Measurements from ENCODE around the gene PXDN. TPM values are rescaled to one million over a fixed set of nuclear protein-coding genes. Genes with fewer than 3 reads are reported as not detected.
A peak's percentile ranks its signal among the peaks of the same experiment; 100 is the strongest.

PXDN gene
- total RNA-seq, 2 donors from 2014 or later: 29.5 to 40.8 TPM

GRCh38 chr2:1731963-1732768 lies 12.1 kb downstream of the PXDN start:
- Histone ChIP-seq H3K27me3 (replicated peaks; ENCODE audit: insufficient read depth) (no peaks in the 10 kb centered on the region), H3K36me3 (no peaks in the 10 kb centered on the region), H3K27ac (peak overlapping the region in 1 of 2 donors; percentile 21), H3K9me3 (no peaks in the 10 kb centered on the region), H3K4me3 (no peak overlapping the region), H3K4me1 (replicated peaks) (peaks cover 22% of the 10 kb centered on the region)
- DNase-seq (ENCODE audit: low spot score): no peak
- WGBS: 44% methylated on average over 10 of the region's 10 CpGs
- TF ChIP-seq POLR2A (IDR thresholded peaks at IDR 0.05) (no peak), CTCF (IDR thresholded peaks at IDR 0.05) (no peak), POLR2AphosphoS5 (IDR thresholded peaks at IDR 0.05) (no peak)
- intact Hi-C loops (cut with DNase I): no loop called here

GRCh38 chr2:1731447-1731962 lies 12.8 kb downstream of the PXDN start:
- Histone ChIP-seq H3K9me3 (no peaks in the 10 kb centered on the region), H3K4me3 (no peak overlapping the region), H3K27ac (peak overlapping the region; percentile 4 to 76), H3K36me3 (no peaks in the 10 kb centered on the region), H3K4me1 (replicated peaks) (peaks cover 25% of the 10 kb centered on the region), H3K27me3 (replicated peaks; ENCODE audit: insufficient read depth) (no peaks in the 10 kb centered on the region)
- no peak for TF ChIP-seq CTCF (IDR thresholded peaks at IDR 0.05)
- 58% methylated on average over 8 of the region's 8 CpGs for WGBS
- DNase-seq (ENCODE audit: low spot score): no peak
- intact Hi-C loops (cut with DNase I): no loop called here

DNA sequence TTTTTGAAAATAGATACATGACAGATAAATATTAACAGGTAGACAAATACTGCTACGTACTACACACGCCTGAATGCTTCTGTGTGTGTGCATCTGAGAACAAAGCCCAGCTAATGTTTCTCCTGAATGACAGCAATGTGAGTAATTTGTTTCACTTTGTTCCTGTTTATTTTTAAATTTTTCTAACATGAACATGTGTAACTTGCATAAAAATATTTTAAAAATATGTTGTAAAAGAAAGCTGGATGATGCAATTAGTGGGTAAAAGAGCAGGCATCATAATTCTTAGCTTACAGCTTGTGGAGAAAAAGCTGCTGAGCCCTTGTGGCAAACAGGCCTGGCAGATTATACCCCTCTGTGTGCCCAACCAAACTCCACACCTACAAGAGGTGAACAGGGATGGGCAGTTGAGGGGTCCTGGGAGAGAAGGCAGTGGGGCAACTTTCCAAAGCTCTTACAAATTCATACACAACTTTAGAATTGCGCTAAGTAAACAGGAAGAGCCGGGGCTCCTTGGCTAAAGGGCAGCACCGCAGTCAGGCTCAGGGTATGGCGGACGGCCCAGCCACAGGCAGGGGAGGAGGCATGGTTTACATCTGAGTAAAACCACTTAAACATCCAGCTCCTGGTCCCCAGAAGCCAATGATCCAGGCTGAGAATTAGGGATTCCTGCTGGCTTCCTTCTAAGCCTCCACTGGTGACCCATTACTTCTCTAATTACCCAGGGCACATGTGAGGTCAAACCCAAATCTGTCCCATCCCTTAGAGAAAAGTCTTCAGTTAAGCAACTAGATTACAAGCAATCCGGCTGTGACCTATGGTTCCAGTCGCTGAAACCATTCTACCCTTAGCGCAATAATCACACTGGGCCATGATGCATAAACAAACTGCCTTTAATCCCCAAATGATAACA lies 14.0 kb downstream of the PXDN start:
- intact Hi-C loops (cut with DNase I): no loop called here
- Histone ChIP-seq H3K36me3 (no peaks in the 10 kb centered on the region), H3K4me1 (replicated peaks) (peaks cover 25% of the 10 kb centered on the region), H3K9me3 (no peaks in the 10 kb centered on the region), H3K27ac (peak overlapping the region; percentile 62 to 76), H3K27me3 (replicated peaks; ENCODE audit: insufficient read depth) (no peaks in the 10 kb centered on the region), H3K4me3 (no peak overlapping the region)
- no peak for DNase-seq (ENCODE audit: low spot score)
- WGBS: 49% methylated on average over 10 of the region's 10 CpGs
- no peak for TF ChIP-seq POLR2AphosphoS5 (IDR thresholded peaks at IDR 0.05)
- no peak for TF ChIP-seq CTCF (IDR thresholded peaks at IDR 0.05)
- TF ChIP-seq POLR2A (IDR thresholded peaks at IDR 0.05): no peak

DNA sequence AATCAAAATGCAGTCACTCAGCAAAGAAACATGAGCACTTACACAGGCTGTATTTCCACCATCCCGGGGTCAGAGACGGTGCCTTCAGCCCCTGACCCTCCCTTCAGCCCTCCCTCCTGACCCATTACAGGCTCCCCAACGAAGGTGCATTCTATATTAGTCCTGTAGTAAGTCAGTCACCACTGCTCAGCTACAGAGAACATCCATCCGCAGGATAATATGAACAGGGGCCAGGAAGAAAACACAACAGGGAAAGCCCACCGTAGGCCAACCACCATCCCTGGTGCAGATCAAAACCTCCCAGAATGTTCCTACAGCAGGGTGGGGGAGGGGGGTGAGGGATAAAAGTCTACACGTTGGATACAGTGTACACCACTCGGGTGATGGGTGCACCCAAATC lies 15.1 kb downstream of the PXDN start:
- intact Hi-C loops (cut with DNase I): no loop called here
- Histone ChIP-seq H3K9me3 (no peaks in the 10 kb centered on the region), H3K4me3 (peak overlapping the region in 1 of 2 donors; percentile 1), H3K4me1 (replicated peaks) (peaks cover 25% of the 10 kb centered on the region), H3K27me3 (replicated peaks; ENCODE audit: insufficient read depth) (no peaks in the 10 kb centered on the region), H3K36me3 (no peaks in the 10 kb centered on the region), H3K27ac (peak overlapping the region; percentile 73 to 76)
- DNase-seq (ENCODE audit: low spot score): no peak
- WGBS: 52% methylated on average over 7 of the region's 7 CpGs
- no peak for TF ChIP-seq POLR2A (IDR thresholded peaks at IDR 0.05)

DNA sequence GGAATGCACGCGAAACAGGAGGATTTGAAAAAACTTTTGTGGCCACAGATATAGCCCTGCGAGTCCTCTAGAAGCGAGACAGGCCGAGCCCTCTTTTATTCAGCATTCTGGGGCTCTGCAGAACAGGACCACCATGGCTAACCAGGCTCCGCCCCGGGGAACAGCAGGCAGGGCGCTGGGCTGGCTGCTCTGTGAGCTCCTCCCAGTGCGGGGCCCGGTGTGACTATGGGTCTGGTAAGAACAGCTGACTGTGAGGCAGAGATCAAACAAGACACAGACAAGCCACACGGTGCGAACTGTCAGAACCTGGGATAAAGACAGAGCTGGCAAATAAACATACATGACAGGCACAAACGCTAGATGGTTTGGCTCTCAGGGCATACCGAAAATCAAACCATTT lies 15.5 kb downstream of the PXDN start:
- WGBS: 37% methylated on average over 14 of the region's 14 CpGs
- H3K36me3 ChIP-seq: no peaks in the 10 kb centered on the region
- peak overlapping the region; percentile 73 to 76 for H3K27ac ChIP-seq
- peak; percentile 72 for DNase-seq (ENCODE audit: low spot score)
- no peaks in the 10 kb centered on the region for H3K9me3 ChIP-seq
- TF ChIP-seq POLR2AphosphoS5 (IDR thresholded peaks at IDR 0.05) (peak; percentile 27), CTCF (IDR thresholded peaks at IDR 0.05) (no peak), POLR2A (IDR thresholded peaks at IDR 0.05) (no peak)
- H3K4me3 ChIP-seq: peak overlapping the region in 1 of 2 donors; percentile 1
- intact Hi-C loops (cut with DNase I): no loop called here
- peaks cover 25% of the 10 kb centered on the region for H3K4me1 ChIP-seq (replicated peaks)
- H3K27me3 ChIP-seq (replicated peaks; ENCODE audit: insufficient read depth): no peaks in the 10 kb centered on the region
